HG03060 (cell line): ENCODE results near the gene CCDC188.

Experiments
- ATAC-seq: cut with Tn5 transposase; IDR thresholded peaks from one replicate; pipeline ENCODE4 v1.9.1; 2021; ENCODE audit warnings: low read depth, moderate number of reproducible peaks; ENCODE audit not compliant: unreplicated experiment

The CCDC188 gene

DNA sequence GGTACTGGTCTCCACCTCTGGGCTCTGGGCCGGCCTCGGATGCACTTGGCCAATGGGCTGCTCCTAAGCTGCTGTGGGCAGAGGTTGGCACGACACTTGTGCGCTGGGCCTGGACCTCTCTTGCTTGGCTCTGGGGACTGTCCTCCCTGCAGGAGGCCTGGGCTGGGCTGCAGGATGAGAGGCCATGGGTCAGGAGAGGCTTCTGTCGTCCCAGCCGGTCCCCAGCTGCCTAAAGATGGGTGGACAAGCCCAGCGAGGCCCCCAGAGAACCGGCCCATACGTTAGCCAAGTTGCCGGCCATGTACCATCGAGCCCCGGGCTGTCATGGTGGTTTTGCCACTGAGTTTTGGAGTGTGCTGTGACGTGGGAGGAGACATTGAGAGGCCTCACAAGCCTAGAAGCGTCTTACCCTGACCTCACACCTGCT is 1.6 kb upstream of the CCDC188 start:
- ATAC-seq: no peak

DNA sequence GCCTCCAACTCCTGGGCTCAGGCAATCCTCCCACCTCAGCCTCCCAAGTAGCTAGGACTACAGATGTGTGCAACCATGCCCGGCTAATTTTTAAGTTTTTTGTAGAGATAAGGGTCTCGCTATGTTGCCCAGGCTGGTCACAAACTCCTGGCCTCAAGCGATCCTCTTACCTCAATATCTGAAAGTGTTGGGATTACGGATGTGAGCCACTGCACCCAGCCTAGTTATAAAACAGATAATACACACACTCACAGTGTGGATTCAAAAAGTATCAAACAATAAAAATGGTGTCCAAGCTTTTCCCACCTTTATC is 377 bp upstream of the CCDC188 start:
- ATAC-seq: no peak

DNA sequence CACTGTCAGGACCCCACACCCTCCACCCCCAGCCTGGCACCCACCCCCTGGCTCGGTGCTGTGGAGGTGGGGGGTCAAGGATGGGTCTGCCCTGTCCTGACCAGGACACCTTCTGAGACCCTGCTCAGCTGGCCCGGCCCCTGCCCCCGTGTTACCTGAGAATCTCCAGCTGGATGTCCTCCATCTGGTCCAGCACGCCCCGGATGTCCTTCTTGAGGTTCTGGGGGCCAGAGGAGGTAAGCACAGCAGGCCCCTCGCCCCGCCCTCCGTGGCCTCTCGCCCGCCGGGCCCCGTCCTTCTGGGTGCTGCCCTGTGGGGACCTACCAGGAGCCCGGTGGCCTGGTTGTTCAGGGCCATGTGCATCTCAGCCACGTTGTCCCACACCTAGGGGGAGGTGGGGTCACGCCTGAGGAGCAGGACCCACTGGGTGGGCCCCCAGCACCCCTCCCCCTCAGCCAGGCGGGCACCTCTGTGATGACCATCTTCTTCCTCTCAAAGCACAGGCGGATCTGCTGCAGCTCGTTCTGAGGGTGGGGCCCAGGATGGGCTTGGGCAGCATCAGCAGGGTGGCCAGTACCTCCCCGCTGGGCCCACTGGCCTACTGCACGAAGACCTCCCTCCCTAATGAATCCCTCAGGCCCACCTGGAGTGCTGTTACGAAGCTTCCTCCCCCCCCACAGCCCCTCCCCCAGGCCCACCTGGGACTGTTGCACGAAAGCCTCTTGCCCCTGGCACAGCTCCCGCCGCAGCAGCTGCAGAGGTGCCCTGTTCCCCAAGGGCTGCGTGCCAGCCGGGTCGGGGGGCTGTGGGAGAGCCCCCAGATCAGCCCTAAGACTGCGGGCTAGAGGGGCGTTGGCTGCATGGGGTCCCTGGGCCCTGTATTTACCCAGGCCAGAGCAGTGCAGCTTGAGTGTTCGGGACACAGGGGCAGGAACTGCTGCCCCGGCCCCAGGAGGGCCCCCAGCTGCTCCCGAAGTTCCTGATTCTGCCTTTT is 1.3 kb downstream of the CCDC188 start:
- no peak for ATAC-seq

DNA sequence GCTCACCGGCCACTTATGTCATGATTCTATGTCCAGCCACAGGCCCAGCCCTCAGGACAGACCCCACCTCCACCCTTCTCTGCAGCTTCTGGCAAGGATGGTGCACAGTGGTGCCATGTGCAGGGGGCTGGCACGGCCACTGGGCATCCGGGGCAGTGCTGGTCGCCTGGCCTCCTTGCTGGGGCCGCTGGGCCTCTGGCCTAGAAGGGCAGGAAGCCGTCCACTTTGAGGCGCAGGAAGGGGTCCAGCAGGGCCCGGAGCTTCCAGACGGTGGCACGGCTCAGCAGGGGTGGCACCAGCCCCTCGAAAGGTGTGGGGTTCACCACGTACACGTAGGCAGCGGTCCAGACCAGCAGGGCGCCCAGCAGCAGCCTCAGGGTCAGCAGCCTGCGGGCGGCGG is 2.4 kb downstream of the CCDC188 start:
- no peak for ATAC-seq

DNA sequence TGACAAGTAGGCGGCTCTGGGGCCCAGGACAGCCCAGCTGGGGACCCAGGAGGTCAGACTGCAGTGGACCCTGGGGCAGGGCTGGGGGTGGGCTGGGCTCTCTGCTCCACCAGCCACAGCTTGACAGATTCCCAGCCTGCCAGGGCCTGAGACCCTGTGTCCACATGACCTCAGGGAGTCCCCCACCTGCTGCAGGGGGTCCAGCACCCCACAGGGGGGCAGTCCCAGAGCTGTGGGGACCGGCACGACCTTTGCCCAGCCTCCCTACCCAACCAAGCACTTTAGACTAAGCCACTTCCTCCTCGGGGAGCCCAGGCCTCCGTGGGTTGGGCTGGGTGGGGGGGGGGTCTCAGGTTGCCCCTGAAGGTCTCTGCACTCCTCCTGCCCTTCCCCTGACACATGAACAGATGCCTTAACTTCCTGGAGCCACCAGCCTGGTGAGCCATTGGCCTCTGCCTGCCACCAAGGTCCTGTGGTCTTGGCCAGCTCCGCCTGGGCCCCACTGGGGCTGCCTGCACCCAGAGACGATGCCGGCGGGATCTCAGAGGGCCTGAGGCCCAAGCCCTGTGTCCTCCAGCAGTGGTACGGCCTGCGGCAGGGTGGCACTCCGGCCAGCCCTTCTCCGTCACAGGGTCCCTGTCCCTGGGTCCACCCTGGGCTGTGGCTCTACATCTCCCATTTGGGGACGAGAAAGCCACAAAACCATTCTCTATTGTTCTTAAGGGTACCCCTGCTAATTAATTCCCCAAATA is 3.4 kb downstream of the CCDC188 start:
- no peak for ATAC-seq

DNA sequence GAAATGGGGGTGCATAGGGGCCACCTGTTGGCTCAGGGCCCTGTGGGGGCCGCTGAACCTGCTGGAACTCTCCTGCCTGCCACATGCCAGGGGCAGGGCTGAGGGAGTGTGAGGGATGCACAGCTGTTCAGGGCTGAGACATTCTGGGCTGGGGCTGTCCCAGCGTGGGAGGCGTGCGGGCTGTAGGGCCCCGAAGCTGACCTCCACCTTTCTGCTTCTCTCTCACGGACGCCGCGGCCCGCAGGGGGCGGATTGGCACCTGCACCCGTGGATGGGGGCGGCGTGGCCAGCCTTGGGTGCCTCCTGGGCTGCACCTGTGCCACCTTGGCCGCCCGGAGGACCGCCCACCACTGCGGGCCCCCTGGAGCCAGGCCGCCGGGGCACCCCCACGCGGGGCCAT is 4.1 kb downstream of the CCDC188 start:
- no peak for ATAC-seq

DNA sequence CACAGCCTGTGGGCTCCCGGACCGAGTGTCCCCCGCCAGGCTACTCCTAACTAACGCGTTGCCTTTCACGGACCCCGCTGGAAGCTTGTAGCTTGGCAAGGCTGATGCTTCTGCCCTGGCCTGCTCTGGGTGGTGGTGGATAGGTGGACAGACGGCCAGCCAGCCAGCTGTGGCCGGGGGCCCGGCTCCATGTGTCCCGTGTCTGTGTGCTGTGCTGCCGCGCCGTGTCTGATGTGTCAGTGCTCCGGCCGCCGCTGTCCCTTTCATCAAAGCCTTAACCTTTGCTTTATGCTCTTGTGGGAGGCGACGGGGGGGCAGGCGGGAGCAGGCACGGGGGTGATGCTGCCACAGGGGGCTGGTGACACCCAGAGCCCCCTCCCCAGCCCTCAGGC is 5.0 kb downstream of the CCDC188 start:
- ATAC-seq: no peak

DNA sequence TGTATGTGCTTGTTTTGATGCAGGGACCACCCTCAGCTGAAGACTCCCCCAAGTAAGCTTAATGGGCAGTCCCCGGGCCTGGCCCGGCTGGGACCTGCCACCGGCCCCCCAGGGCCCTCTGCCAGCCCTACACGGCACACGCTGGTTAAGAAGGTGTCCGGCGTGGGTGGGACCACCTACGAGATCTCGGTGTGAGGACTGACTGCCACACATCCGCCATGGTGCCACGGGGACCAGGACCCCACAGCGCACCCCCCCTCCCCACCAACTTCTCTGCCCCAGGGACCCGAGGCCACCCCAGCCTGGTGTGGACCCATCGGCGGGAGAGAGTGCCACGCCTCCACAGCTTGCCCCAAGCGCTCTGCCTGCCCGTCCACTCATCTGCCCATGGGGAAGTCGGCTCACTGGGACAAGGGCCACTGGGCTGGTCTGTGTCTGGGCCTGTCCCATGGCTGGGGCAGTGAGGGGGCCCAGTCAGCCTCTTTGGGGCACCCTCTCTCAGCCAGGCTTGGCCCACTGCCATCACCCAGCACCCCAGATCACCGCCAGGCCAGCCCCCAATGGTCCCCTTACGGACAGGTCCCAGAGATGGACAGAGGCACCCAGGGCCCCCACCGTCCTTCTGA is 5.5 kb downstream of the CCDC188 start:
- no peak for ATAC-seq

DNA sequence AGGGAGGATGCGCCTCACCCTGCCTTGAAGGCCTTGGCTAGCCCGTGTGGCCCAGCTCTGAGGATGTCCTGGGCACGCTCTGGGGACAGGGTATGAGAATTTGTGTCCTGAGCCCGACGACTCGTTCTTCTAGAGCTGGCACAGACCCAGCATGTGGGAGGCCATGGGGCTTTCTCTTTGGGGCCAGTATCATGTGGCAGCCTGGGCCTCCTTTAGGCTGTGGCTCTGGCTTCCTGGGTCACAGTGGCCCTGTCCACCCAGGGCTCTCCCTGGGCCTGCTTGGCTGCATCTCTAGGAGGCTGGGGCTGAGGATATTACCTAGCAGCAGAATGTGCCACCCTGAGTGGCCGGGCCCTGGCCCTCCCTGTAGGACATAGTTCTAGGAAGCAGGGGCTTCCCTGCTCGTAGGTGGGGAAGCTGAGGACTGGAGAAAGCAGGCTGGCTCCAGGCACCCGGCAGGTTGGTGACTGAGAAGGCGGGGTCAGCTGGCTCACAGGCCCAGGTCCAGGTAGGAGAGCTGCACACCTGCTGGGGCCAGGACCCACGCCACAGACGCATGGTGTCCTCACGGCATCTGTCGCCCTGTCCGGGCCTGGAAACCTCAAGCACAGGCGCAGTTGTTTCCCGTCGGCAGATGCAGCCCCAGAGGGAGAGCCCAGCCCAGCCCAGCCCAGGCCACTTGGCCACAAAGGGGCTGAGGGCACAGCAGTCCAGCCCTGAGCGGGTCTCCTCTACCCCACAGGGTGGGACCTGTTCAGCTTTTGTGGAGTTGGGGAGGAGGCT is 6.8 kb downstream of the CCDC188 start:
- no peak for ATAC-seq

DNA sequence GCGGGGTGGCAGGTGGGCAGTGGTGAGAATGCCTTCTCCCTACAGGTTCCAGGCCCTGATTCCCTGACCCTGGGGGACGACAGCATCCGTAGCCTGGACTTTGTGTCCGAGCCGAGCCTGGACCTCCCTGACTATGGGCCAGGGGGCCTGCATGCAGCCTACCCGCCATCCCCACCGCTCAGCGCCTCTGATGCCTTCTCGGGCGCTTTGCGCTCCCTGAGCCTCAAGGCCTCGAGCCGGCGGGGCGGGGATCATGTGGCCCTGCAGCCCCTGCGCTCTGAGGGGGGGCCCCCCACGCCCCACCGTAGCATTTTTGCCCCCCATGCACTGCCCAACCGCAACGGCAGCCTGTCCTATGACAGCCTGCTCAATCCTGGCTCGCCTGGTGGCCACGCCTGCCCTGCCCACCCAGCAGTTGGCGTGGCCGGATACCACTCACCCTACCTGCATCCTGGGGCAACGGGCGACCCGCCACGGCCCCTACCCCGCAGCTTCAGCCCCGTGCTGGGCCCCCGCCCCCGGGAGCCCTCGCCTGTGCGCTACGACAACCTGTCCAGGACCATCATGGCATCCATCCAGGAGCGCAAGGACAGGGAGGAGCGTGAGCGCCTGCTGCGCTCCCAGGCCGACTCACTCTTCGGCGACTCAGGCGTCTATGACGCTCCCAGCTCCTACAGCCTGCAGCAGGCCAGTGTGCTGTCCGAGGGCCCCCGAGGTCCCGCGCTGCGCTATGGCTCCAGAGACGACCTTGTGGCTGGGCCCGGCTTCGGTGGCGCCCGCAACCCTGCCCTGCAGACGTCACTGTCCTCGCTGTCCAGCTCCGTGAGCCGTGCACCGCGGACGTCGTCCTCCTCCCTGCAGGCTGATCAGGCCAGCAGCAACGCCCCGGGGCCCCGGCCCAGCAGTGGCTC is 7.9 kb downstream of the CCDC188 start:
- ATAC-seq: no peak

DNA sequence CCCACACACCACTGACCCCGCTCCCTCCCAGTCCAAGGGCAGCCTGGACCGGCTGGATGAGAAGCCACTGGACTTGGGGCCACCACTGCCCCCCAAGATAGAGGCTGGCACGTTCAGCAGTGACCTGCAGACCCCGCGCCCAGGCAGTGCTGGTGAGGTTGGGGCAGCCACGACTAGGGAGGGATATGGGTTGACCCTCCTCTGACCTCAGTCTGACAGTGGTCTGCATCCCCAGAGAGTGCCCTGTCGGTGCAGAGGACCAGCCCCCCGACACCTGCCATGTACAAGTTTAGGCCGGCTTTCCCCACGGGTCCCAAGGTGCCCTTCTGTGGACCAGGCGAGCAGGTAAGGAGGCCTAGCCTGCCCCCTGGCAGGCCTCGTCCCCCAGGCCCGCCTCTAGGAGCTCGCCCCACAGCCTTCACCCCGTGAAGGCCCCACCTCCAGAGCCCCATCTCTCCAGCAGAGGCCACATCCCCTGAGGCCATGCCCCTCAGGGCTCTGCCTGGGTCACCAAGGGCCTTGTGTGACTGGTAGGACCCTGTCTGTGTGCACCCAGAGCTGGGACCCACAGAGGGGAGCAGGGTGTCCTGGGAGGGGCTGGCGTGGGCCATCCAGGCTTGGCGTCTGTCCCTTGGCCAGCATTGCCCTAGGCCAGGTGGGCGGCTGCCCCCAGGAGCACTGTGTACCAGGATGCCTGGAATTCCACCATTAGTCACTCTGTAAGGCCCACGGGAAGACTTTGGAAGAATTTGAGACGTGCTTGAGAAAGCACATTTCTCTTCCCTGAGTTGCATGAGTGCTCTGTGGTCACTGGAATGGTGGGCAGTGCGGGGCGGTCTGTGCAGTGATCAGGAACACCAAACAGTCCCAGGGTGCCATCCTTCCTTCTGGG is 9.4 kb downstream of the CCDC188 start:
- ATAC-seq: no peak

DNA sequence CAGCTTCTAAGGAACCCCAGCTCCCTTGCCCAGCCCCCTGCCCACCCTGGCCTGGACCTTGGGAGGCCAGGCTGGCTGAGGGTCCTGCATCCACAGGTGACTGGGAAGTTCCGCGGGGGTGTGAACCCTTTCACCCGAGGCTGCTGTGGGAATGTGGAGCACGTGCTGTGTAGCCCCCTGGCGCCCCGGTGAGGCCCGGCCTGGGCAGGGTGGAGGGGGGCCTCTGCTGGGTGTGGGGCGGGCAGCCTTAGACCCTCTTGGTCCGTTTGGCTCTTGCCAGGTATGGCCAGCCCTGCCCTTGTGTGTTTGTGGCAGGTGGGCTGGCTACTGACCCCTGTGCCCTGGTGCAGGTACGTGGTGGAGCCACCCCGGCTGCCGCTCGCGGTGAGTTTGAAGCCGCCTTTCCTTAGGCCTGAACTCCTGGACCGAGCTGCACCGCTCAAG is 10.3 kb downstream of the CCDC188 start:
- no peak for ATAC-seq

DNA sequence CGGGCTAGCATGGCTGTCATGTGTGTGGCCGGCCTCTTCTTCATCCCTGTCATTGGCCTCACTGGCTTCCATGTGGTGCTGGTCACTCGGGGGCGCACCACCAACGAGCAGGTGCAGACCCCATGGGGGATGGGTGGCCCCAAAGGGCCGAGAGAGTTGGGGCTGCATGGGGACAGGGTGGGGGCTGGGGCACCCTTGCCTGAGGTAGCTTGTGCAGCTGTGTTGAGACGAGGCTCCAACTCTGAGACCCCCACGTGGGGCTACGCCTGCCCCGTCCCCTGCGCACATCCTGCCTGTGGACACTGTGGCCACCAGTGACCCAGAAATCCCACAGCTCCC is 10.8 kb downstream of the CCDC188 start:
- ATAC-seq: no peak

DNA sequence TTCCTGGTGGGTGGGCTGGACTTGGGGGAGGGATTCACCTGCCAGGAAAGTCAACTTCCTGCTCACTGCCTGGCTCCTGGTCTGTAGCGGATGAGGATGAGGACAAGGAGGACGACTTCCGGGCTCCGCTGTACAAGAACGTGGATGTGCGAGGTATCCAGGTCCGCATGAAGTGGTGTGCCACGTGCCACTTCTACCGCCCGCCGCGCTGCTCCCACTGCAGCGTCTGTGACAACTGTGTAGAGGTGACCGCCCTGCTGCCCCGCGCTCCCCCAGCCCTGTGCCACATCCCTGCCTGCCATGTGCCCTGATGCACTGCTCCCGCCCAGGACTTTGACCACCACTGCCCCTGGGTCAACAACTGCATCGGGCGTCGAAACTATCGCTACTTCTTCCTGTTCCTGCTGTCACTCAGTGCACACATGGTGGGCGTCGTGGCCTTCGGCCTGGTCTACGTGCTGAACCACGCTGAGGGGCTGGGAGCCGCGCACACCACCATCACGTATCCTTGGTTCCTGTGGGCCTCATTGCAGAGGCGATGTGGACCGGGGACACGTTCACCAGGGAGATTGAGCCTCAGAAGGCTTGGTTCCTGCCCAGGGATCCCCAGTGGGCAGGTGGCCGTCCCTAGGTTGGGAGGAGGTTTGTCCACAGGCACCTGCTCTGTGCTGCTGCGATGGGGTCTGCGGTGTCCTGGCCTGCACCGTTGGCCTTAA is 11.3 kb downstream of the CCDC188 start:
- no peak for ATAC-seq

DNA sequence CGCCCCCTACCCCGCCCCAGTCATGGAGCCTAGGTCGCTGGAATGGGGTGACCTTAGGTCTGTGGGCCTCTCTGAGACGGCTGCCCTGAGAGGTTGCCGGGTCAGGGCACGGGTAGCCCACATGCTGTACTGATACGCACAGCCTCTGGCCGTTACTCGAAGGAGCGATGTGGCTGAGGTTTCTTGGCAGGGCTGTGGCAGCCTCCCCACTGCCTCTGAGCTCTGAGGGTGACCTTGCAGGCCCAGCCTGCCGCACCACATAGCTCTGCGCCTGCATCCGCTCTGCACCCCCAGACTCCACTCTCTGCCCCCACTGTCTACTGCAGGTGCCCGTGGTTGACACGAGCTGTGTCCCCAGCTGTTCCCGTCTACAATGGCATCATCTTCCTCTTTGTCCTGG is 12.0 kb downstream of the CCDC188 start:
- no peak for ATAC-seq

DNA sequence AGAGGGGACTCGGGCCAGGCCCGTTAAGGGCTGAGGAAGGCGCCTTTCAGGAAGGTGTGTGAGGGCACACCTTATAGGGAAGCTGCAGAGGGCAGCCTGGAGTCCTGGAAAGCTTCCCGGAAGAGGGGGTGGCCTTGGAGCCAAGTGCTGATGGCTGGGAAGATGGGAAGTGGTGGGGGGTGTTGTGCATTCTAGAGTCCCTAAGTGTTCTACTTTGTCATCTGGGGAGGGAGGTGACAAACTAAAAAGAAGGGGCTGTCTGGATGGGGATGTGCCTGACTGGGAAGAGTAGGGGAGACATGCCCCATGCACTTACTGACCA is 12.5 kb downstream of the CCDC188 start:
- no peak for ATAC-seq

DNA sequence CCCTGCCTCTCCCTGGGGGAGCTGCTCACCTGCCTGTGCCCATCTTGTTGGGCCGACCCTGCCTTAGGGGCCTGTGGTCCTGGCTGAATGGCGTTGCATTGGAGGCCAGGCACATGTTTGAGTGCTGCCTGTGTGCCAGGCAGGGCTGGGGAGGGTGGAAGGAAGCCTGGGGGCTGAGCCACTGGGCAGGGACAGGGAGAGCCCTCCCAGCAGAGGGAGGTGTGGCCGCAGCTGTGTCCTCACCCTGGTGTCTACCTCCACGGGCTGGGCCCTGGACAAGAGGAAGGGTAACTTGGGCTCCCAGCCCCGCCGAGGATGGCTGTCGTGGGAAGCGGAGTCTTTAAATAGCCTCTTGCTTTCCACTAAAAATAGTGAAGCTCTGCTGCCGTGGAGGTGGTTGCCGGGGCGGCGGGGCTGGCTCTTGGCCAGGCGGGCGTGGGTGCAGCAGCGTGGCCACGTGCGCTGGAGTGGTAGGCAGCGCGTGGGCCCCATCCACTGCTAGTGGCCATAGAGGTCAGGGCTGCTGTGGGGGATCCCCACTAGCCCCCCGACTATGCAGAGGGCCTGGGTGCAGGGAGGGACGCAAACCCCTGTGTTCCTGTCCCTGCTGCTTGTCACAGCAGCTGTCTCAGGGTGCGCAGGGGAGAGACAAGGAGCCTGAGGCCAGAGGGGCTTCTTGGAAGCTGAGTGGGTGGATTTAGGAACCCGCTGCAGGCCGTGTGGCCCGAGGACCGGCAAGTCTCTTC is 13.0 kb downstream of the CCDC188 start:
- no peak for ATAC-seq

DNA sequence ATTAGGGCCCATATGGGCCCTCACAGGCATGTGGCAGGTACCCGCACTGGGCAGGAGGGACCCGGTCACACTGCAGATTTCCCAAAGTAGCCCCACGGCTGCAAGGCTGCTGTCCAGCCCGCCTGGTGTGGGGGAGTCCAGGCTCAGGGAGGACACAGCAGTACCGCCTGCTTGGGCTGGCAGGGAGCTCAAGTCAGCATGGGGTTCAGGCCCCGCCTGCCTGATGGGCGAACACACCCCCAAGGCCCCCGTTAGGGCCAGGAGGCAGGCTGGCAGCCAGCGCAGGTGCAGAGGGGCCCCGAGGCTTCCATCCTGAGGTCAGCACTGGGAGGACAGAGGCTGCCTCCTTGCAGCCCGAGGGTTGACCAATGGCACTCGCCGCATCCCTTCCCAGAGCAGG is 13.7 kb downstream of the CCDC188 start:
- ATAC-seq: no peak
